AG09309 (cell line): ENCODE measurements around the gene ZNF423.
"Not testable (repeated sequence)": the region's sequence is repeated elsewhere in the genome, so short reads cannot be mapped to it uniquely, and the experiment has no call there.

Experiments used
- DNase-seq: peaks from one replicate; pipeline ENCODE4 v3.0.0-alpha.2; 2010; ENCODE audit warnings: low read depth
- H3K4me3 ChIP-seq: 2 replicates; pipeline ENCODE4 v1.5.1; 2011; ENCODE audit warnings: mild to moderate bottlenecking, low read depth, low read length, moderate library complexity; ENCODE audit not compliant: control insufficient read depth
- CTCF ChIP-seq: IDR thresholded peaks from 2 replicates; pipeline ENCODE4 v1.5.1; 2011; ENCODE audit warnings: mild to moderate bottlenecking, low read depth, low read length, inconsistent platforms; ENCODE audit not compliant: insufficient read depth, control insufficient read depth; ENCODE audit errors: missing control alignments

ZNF423 gene

GRCh38 chr16:49510141-49510540, 345.8 kb downstream of the ZNF423 start:
- TF ChIP-seq CTCF, result no peak
- H3K4me3 ChIP-seq, result no peak overlapping the region
- no peak for DNase-seq

GRCh38 chr16:49506058-49507013, 349.6 kb downstream of the ZNF423 start:
- H3K4me3 ChIP-seq, DNase-seq: not testable (repeated sequence)

- no peak overlapping the region for H3K4me3 ChIP-seq
- DNase-seq, result no peak
- TF ChIP-seq CTCF, result no peak
These were observed 350.4 kb downstream of the ZNF423 start for GRCh38 chr16:49505556-49505955.

- DNase-seq, result no peak
- no peak for TF ChIP-seq CTCF
- H3K4me3 ChIP-seq, result no peak overlapping the region
These were observed 351.3 kb downstream of the ZNF423 start for GRCh38 chr16:49504626-49505025.

GRCh38 chr16:49504023-49504364, 351.9 kb downstream of the ZNF423 start:
- no peak overlapping the region for H3K4me3 ChIP-seq
- no peak for DNase-seq
- TF ChIP-seq CTCF, result no peak

- no peak for DNase-seq
- no peak overlapping the region for H3K4me3 ChIP-seq
- no peak for TF ChIP-seq CTCF
These were observed 352.5 kb downstream of the ZNF423 start for GRCh38 chr16:49503256-49504022.
